Measurements from ENCODE around the gene TRPM1. TPM values are rescaled to one million over a fixed set of nuclear protein-coding genes. Genes with fewer than 3 reads are reported as not detected.

The TRPM1 gene
- total RNA-seq, 3 donors from 2014 or later: not detected

DNA sequence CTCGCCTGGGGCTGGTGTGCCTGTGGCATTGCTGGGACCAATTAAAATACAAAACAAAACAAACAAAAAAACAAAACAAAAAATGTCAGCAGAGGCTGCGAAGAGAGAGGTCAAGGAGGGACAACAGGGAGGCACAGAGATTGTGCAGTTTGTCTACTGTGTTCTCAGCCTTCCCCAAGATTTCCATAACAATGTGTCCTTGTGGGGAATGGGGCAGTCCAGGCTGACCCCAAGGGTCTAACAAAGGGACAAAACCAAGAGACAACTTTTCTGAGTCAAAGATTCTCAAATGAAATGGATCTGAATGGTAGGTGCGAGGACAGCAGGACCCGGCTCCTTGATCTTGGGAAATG is 46.4 kb upstream of the TRPM1 start:
- H3K9me3 ChIP-seq: no peaks in the 10 kb centered on the region
- no peaks in the 10 kb centered on the region for H3K27me3 ChIP-seq
- H3K4me1 ChIP-seq: no peaks in the 10 kb centered on the region
- no peak for TF ChIP-seq POLR2A (IDR thresholded peaks at IDR 0.05)
- no peak for TF ChIP-seq POLR2AphosphoS5 (IDR thresholded peaks at IDR 0.05)
- TF ChIP-seq, protein P1, sequence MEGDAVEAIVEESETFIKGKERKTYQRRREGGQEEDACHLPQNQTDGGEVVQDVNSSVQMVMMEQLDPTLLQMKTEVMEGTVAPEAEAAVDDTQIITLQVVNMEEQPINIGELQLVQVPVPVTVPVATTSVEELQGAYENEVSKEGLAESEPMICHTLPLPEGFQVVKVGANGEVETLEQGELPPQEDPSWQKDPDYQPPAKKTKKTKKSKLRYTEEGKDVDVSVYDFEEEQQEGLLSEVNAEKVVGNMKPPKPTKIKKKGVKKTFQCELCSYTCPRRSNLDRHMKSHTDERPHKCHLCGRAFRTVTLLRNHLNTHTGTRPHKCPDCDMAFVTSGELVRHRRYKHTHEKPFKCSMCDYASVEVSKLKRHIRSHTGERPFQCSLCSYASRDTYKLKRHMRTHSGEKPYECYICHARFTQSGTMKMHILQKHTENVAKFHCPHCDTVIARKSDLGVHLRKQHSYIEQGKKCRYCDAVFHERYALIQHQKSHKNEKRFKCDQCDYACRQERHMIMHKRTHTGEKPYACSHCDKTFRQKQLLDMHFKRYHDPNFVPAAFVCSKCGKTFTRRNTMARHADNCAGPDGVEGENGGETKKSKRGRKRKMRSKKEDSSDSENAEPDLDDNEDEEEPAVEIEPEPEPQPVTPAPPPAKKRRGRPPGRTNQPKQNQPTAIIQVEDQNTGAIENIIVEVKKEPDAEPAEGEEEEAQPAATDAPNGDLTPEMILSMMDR (IDR thresholded peaks at IDR 0.05): no peak
- no peak overlapping the region for H3K27ac ChIP-seq
- H3K36me3 ChIP-seq: no peaks in the 10 kb centered on the region
- no peak for DNase-seq (ENCODE audit: low spot score in 2 of 2)
- H3K4me3 ChIP-seq: no peak overlapping the region
- intact Hi-C loops (cut with DNase I; ENCODE audit: low total_unique reads): no loop called here

DNA sequence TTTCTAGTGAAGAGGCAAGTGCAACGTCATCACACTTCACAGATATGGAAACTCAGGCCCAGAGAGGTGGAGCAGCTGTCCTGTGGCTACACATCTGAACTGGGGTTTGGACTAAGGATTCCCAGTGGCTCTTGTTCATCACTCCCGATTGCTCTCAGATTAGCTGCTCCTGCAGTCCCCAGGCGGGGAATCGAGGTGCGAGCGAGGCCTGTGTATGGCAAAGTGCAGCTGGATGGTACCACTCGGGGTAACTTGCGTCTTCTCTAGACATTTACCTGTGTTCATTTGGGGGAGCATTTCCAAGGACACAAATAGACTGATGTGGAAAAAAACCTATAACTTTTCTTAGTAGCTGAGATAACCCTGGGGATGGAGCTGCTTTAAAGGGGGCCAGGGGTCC is 45.9 kb upstream of the TRPM1 start:
- DNase-seq (ENCODE audit: low spot score in 2 of 2): no peak
- intact Hi-C loops (cut with DNase I; ENCODE audit: low total_unique reads): no loop called here
- no peaks in the 10 kb centered on the region for H3K9me3 ChIP-seq
- H3K4me1 ChIP-seq: no peaks in the 10 kb centered on the region
- no peaks in the 10 kb centered on the region for H3K27me3 ChIP-seq
- TF ChIP-seq POLR2AphosphoS5 (IDR thresholded peaks at IDR 0.05) (no peak), POLR2A (IDR thresholded peaks at IDR 0.05) (no peak)
- TF ChIP-seq, protein P1 (IDR thresholded peaks at IDR 0.05): no peak
- H3K4me3 ChIP-seq: no peak overlapping the region
- H3K36me3 ChIP-seq: no peaks in the 10 kb centered on the region
- H3K27ac ChIP-seq: no peak overlapping the region

- H3K4me1 ChIP-seq: no peaks in the 10 kb centered on the region
- no peak overlapping the region for H3K4me3 ChIP-seq
- intact Hi-C loops (cut with DNase I; ENCODE audit: low total_unique reads): no loop called here
- no peaks in the 10 kb centered on the region for H3K27me3 ChIP-seq
- TF ChIP-seq, protein P1 (IDR thresholded peaks at IDR 0.05): no peak
- TF ChIP-seq POLR2A (IDR thresholded peaks at IDR 0.05): no peak
- TF ChIP-seq POLR2AphosphoS5 (IDR thresholded peaks at IDR 0.05): no peak
- DNase-seq (ENCODE audit: low spot score in 2 of 2): no peak
- no peaks in the 10 kb centered on the region for H3K9me3 ChIP-seq
- H3K27ac ChIP-seq: no peak overlapping the region
- H3K36me3 ChIP-seq: no peaks in the 10 kb centered on the region
Measured at GRCh38 chr15:31145271-31145911, 43.9 kb upstream of the TRPM1 start.

DNA sequence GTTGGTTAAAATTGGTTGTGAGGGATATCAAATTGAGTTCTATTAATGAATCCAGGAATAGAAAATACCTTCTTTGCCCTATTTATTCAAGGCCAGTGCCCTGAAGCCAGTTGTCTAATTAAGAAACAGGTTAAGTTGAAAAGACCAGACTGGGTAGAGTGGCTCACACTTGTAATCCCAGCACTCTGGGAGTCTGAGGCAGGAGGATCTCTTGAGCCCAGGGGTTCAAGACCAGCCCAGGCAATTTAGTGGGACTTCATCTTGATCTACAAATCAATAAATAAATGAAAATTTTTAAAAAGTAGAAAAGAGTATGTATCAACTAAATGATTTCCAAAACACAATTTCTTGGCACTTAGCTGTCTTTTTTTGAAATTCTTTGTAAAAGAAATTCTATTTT is 40.3 kb upstream of the TRPM1 start:
- H3K36me3 ChIP-seq: no peaks in the 10 kb centered on the region
- no peaks in the 10 kb centered on the region for H3K27me3 ChIP-seq
- no peak overlapping the region for H3K27ac ChIP-seq
- no peak for TF ChIP-seq POLR2AphosphoS5 (IDR thresholded peaks at IDR 0.05)
- no peak overlapping the region for H3K4me3 ChIP-seq
- H3K9me3 ChIP-seq: no peaks in the 10 kb centered on the region
- intact Hi-C loops (cut with DNase I; ENCODE audit: low total_unique reads): no loop called here
- no peaks in the 10 kb centered on the region for H3K4me1 ChIP-seq
- DNase-seq (ENCODE audit: low spot score in 2 of 2): no peak

DNA sequence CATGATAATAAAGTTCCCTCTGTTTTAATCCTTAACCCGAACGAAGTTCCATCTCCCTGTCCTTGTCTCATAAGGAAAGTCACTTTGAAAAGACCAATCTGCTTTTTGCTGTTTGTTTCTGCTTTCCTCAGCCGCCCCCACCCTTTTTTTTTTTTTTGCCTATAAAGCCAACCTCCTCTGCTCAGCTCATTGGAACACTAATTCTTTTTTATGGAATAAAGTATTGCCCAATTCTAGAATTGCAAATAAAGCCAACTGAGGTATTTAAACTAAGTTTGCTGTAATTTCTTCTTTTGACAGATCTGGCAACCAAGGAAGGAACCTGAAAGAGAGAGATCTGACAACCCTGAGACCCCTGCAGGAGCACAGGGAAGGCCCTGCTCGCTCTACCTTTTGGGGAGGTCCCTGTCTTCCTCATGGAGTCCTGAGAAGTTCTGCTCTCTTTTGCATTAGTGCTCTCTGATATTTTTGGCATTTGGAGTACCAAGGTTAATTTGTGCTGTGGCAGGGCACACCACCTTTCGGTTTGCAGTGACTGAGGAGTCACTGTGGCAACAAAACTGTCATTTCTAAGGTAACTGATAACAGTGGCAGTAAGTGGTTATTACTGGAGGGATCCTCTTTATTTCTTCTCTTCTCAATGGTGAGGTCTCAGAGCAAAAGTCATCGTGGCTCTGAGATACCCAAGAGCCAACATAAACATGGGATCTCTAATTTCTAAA is 35.2 kb upstream of the TRPM1 start:
- TF ChIP-seq POLR2A (IDR thresholded peaks at IDR 0.05) (no peak), POLR2AphosphoS5 (IDR thresholded peaks at IDR 0.05) (no peak)
- TF ChIP-seq, protein P1 (IDR thresholded peaks at IDR 0.05): no peak
- no peak overlapping the region for H3K27ac ChIP-seq
- no peaks in the 10 kb centered on the region for H3K9me3 ChIP-seq
- no peak overlapping the region for H3K4me3 ChIP-seq
- H3K36me3 ChIP-seq: no peaks in the 10 kb centered on the region
- intact Hi-C loops (cut with DNase I; ENCODE audit: low total_unique reads): no loop called here
- H3K27me3 ChIP-seq: no peaks in the 10 kb centered on the region
- no peaks in the 10 kb centered on the region for H3K4me1 ChIP-seq
- no peak for DNase-seq (ENCODE audit: low spot score in 2 of 2)
